Transverse colon (tissue), 4 donors: ENCODE measurements around the gene KNSTRN. TPM values are rescaled to one million over a fixed set of nuclear protein-coding genes. Genes with fewer than 3 reads are reported as not detected.

Source experiments
- DNase-seq: peaks from one replicate; pipeline ENCODE4 v3.0.0-alpha.2; 2019
- H3K27ac ChIP-seq, 4 donors: fragments of 200-600 bp; sonication (generic); 2 replicates each; pipeline ENCODE4 v1.5.1; 2016 to 2018; ENCODE audit warnings: inconsistent platforms in 4 of 4
- H3K27me3 ChIP-seq: fragments of 200-600 bp; sonication (generic); 2 replicates; pipeline ENCODE4 v1.5.1; 2017; ENCODE audit warnings: inconsistent platforms
- H3K36me3 ChIP-seq, 4 donors: fragments of 200-600 bp; sonication (generic); 2 replicates each; pipeline ENCODE4 v1.5.1; 2017 to 2019; ENCODE audit warnings: inconsistent platforms in 4 of 4
- H3K4me1 ChIP-seq, 4 donors: fragments of 200-600 bp; sonication (generic); 2 replicates each; pipeline ENCODE4 v1.5.1; 2017 to 2020; ENCODE audit warnings: inconsistent platforms in 4 of 4
- H3K4me3 ChIP-seq, 4 donors: fragments of 200-600 bp; sonication (generic); 1 replicate in 1 of 4; 2 replicates in 3 of 4; pipeline versions ENCODE4 v1.5.1 to v1.6.1; 2017 to 2019; ENCODE audit warnings: inconsistent platforms in 4 of 4
- H3K9me3 ChIP-seq, 2 donors: fragments of 200-600 bp; sonication (generic); 2 replicates each; pipeline ENCODE4 v1.5.1; 2017 to 2019; ENCODE audit warnings: inconsistent platforms in 2 of 2
- EP300 ChIP-seq: sonication (generic); formaldehyde crosslinking; IDR thresholded peaks from one replicate; pipeline ENCODE4 v1.6.1; 2017; ENCODE audit warnings: antibody characterized with exemption, low read depth
- POLR2A ChIP-seq: fragments of 450-650 bp; IDR thresholded peaks from one replicate; pipeline ENCODE4 v1.6.1; 2016; ENCODE audit warnings: antibody characterized with exemption, mild to moderate bottlenecking, moderate library complexity
- POLR2AphosphoS5 ChIP-seq, 3 donors: sonication (generic); formaldehyde crosslinking; IDR thresholded peaks; one replicate each; pipeline ENCODE4 v1.6.1; 2016; ENCODE audit warnings: antibody characterized with exemption in 3 of 3
- WGBS, 2 donors: methylation state at CpG; one replicate each; pipeline ENCODE4 v1.1.5; 2018; ENCODE audit warnings: low coverage in 1 of 2; 5-methylcytosine and 5-hydroxymethylcytosine counted together
- in situ Hi-C, 4 donors: fragments of 200-750 bp; cut with MboI; loops; one replicate each; pipeline versions ENCODE4 v1.15.0 to v1.15.1; 2017; ENCODE audit warnings: low sequenced_read_pairs in 3 of 4, low pct_ligation_motif_present in 1 of 4, low pct_unique_long_range_greater_than_20kb in 1 of 4
- intact Hi-C: fragments of 100-400 bp; cut with DNase I; formaldehyde crosslinking; loops from one replicate; pipeline ENCODE4 v1.15.1; 2023; ENCODE audit warnings: low total_unique reads
- total RNA-seq, 4 donors: library from RNA; depleted of rRNA; stranded (reverse); fragments of >200 nt; gene quantifications; one replicate each; pipeline ENCODE4 v1.1.0, GENCODE V29; 2016
- TF ChIP-seq, protein P1 (sequence below), 5 experiments: fragments of 200-600 bp in 3 of 5; fragments of 450-650 bp in 2 of 5; sonication (generic) in 3 of 5; IDR thresholded peaks; 1 replicate in 2 of 5; 2 replicates in 3 of 5; pipeline ENCODE4 v1.5.1; 2016 to 2017; ENCODE audit warnings: antibody characterized with exemption in 5 of 5, inconsistent platforms in 3 of 5, mild to moderate bottlenecking in 2 of 5, moderate library complexity in 1 of 5

KNSTRN gene
- total RNA-seq, 4 donors from 2014 or later, result 7.5 to 80.4 (median 8.3) TPM

DNA sequence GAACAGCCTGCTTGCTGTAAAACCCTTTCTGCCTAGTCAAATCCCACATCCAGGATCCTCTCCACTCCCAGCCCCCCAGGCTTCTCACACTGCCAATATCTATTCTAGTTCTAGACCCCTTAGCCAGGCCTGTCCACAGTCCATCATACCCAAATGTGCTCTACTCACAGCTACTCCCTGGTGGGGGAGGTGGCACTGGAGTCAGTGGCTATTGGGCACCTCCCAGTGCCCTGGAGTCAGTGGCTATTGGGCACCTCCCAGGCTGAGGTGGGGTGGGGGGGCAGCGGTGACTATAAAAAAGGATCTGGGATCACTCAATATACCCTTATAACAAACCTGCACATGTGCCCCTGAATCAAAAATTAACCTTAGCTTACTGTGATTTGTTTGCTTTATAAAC, 25.3 kb upstream of the KNSTRN start:
- no peak for TF ChIP-seq EP300
- TF ChIP-seq, protein P1, sequence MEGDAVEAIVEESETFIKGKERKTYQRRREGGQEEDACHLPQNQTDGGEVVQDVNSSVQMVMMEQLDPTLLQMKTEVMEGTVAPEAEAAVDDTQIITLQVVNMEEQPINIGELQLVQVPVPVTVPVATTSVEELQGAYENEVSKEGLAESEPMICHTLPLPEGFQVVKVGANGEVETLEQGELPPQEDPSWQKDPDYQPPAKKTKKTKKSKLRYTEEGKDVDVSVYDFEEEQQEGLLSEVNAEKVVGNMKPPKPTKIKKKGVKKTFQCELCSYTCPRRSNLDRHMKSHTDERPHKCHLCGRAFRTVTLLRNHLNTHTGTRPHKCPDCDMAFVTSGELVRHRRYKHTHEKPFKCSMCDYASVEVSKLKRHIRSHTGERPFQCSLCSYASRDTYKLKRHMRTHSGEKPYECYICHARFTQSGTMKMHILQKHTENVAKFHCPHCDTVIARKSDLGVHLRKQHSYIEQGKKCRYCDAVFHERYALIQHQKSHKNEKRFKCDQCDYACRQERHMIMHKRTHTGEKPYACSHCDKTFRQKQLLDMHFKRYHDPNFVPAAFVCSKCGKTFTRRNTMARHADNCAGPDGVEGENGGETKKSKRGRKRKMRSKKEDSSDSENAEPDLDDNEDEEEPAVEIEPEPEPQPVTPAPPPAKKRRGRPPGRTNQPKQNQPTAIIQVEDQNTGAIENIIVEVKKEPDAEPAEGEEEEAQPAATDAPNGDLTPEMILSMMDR (IDR thresholded peaks at IDR 0.05), result no peak
- no peak for TF ChIP-seq POLR2AphosphoS5 (IDR thresholded peaks at IDR 0.05)
- TF ChIP-seq POLR2A, result no peak
- Histone ChIP-seq H3K27me3 (no peaks in the 10 kb centered on the region), H3K9me3 (no peaks in the 10 kb centered on the region), H3K4me3 (peak overlapping the region in 1 of 4 donors; percentile 35), H3K4me1 (peaks cover 18 to 47% (median 30%) of the 10 kb centered on the region in 4 donors), H3K27ac (peak overlapping the region; percentile 78 to 98 (median 87)), H3K36me3 (peaks cover 0 to 5% (median 0%) of the 10 kb centered on the region in 4 donors)
- in situ Hi-C loops (no loop called here), intact Hi-C loops (no loop called here)
- peak; percentile 48 for DNase-seq
- 14 to 47% methylated on average over 1 of the region's 1 CpG for WGBS, 2 donors

DNA sequence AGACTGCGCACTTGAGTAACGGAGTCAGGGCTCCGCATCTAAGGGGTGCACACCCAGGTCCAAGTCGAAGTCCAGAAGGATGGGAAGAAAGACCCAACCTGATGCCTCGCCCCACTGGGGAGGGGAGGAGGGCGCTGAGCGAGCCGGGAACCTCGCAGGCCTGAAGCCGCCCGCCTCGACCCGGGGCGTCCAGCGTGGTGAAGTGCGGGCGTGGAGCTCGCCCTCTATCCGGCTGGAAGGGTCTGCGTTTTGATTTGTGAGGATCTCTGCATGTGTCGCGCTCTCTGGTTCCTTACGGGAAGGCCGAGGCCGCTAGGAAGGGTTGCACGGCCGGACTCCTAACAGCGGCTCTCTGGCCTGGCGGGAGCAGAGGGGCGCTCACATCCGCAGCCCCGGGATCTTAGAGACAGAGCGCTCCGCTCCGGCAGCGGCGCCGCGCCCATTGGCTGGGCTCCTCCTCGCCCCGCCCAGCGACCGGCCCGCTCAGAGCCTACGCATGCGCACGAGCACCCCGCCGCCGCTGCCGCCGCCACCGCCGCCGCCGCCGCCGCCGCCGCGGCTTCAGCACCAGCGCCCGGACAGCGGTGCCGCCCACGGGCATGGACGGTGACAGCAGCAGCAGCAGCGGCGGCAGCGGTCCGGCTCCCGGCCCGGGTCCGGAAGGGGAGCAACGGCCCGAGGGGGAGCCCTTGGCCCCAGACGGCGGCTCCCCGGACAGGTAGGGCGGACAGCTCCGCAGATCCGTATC, 24.6 kb upstream of the KNSTRN start, which contains the start of gene DISP2:
TSS of gene DISP2 (plus strand) at position 497 of the 748 bp plus-strand sequence. CDS start at position 600, 103 bp downstream.
- WGBS, 2 donors, result 3% methylated on average over 44 of the region's 82 CpGs; no CpG with 5 or more reads in 1 of the 2 donors
- Histone ChIP-seq H3K9me3 (no peaks in the 10 kb centered on the region), H3K27ac (peak within 1 kb of the TSS; percentile 78 to 98 (median 87)), H3K27me3 (no peaks in the 10 kb centered on the region), H3K4me3 (peak within 1 kb of the TSS; percentile 28 to 57 (median 34)), H3K36me3 (peaks cover 0 to 5% (median 0%) of the 10 kb centered on the region in 4 donors), H3K4me1 (peaks cover 18 to 47% (median 30%) of the 10 kb centered on the region in 4 donors)
- peak; percentile 92 for DNase-seq
- TF ChIP-seq POLR2A (peak; percentile 80), EP300 (no peak), POLR2AphosphoS5 (IDR thresholded peaks at IDR 0.05) (peak in 2 of 3 donors; percentile 58 to 61)
- TF ChIP-seq, protein P1 (IDR thresholded peaks at IDR 0.05), result peak in 1 of 5 experiments; percentile 10
- in situ Hi-C loops, result no loop called here
- intact Hi-C loops, result no loop called here

DNA sequence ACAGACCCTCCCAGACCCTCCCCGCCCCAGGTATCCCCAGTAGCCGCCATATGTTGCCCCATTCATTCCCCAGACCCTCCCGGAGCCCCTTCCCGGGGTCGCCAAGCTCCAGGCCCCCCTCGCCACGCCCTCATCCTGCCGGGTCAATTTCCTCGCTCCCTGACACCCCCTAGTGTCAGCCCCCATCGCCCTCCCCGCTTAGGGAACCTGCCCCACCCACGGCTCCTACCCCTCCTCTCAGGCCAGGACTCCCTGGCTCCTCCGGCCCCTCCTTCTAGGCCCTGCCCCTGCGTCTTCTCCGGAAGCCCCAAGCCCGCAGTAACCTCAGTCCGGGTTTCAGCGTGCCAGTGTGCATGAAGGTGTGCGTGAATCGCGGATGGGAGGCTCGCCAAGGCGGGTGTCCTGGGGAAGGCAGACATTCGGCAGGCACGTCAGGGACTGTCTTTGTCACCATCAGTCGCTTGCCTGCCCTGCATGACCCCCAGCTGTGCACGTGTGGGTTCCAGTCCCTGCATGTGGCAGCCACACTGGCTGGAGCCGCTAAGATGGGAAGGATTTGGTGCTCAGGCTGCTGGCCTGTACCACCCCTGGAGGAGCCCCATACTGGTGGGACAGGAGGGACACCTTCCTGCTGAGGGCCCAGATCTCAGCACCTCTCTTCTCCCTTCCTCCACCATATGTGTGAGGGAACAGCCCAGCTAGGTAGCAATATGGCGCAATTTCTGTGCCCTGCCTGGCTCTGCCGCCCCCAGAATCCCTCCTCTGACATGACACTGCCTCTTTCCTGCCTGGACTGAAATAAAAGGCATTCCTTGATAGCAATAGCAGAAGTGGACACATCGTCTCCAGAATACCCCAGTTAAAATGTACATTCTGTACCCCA, 23.8 kb upstream of the KNSTRN start:
- peak; percentile 38 for DNase-seq
- H3K4me1 ChIP-seq, result peaks cover 18 to 47% (median 29%) of the 10 kb centered on the region in 4 donors
- peak overlapping the region; percentile 18 to 57 (median 32) for H3K4me3 ChIP-seq
- TF ChIP-seq EP300 (no peak), POLR2A (no peak), POLR2AphosphoS5 (IDR thresholded peaks at IDR 0.05) (peak in 1 of 3 donors; percentile 20)
- TF ChIP-seq, protein P1 (IDR thresholded peaks at IDR 0.05), result peak in 1 of 5 experiments; percentile 8
- H3K27me3 ChIP-seq, result no peaks in the 10 kb centered on the region
- intact Hi-C loops, result loop anchor here (1.0 kb wide), 1 partner anchor 37 kb away; no protein-coding TSS in a partner anchor
- WGBS, 2 donors, result 19 to 100% methylated on average over 1 to 18 of the region's 31 CpGs
- H3K9me3 ChIP-seq, result no peaks in the 10 kb centered on the region
- in situ Hi-C loops, result no loop called here
- peak overlapping the region in 1 of 4 donors; percentile 32 for H3K27ac ChIP-seq
- H3K36me3 ChIP-seq, result peaks cover 0 to 5% (median 0%) of the 10 kb centered on the region in 4 donors
